NB4 (cell line): Measurements from ENCODE around the gene IFIH1.

Source experiments
- DNase-seq: peaks from one replicate; pipeline ENCODE4 v3.0.0; 2010; ENCODE audit warnings: low read depth
- H3K4me3 ChIP-seq: one replicate; pipeline ENCODE4 v1.5.1; 2011; ENCODE audit warnings: mild to moderate bottlenecking, low read depth, low read length, moderate library complexity
- CTCF ChIP-seq: IDR thresholded peaks from one replicate; pipeline ENCODE4 v1.5.1; 2012; ENCODE audit warnings: low read depth, low read length
- MAX ChIP-seq: IDR thresholded peaks from 2 replicates; pipeline ENCODE4 v1.6.1; 2011; ENCODE audit warnings: low read depth, low read length
- MYC ChIP-seq: IDR thresholded peaks from 2 replicates; pipeline ENCODE4 v1.6.1; 2011; ENCODE audit warnings: low read depth, low read length
- POLR2A ChIP-seq: IDR thresholded peaks from 2 replicates; pipeline ENCODE4 v1.6.1; 2011; ENCODE audit warnings: mild to moderate bottlenecking; ENCODE audit not compliant: insufficient read length; ENCODE audit errors: extremely low read depth

Gene IFIH1

DNA sequence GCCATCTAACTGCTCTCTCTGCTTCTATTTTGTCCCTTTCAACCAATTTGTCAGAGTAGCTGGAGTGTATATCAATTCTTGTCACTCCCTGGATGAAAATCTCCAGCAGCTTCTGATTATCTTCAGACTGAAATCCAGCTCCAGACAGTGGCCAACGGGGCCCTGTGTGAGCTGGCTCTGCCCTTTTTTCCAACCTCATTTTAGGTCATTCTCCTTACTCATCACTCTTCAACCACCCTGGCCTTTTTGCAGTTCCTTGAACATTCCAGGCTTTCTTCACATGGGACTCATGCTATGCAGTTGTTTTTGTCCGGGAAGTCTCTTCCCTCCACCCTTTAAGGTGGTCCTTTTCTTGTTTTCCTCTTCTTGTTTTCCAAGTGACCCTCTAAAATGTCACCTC lies 59.8 kb downstream of the IFIH1 start:
- no peak for DNase-seq

GRCh38 chr2:162258169-162258568 lies 60.3 kb downstream of the IFIH1 start:
- peak; percentile 26 for DNase-seq
- H3K4me3 ChIP-seq, result no peak overlapping the region
- TF ChIP-seq MYC (no peak), CTCF (no peak), MAX (no peak), POLR2A (no peak)

More for the DNA sequence above, 59.8 kb downstream of the IFIH1 start:
- H3K4me3 ChIP-seq, result no peak overlapping the region
- no peak for TF ChIP-seq CTCF
- no peak for TF ChIP-seq MYC
- TF ChIP-seq MAX, result no peak
- no peak for TF ChIP-seq POLR2A

GRCh38 chr2:162257425-162257824 lies 61.1 kb downstream of the IFIH1 start:
- TF ChIP-seq MYC (no peak), MAX (no peak), CTCF (no peak), POLR2A (no peak)

DNA sequence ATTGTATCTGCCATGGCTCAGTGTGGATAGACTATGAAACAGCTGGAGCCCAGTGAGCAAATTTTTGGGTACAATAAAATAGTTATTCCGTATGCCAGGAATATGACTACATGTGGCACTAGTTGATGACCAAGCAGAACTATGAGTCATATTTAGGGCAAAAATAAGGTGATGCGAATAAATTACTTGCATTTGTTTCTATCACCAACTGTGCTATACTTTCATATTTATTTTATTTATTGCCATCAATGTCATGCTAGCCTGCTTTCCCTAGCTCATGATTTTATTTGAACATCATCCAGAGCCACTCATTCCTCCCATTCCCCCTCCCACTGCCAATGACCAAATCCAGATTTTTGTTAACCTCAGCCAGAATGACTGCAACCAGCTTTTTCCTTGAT lies 61.9 kb downstream of the IFIH1 start:
- H3K4me3 ChIP-seq, result no peak overlapping the region
- DNase-seq, result no peak
- no peak for TF ChIP-seq CTCF
- no peak for TF ChIP-seq MYC
- TF ChIP-seq MAX, result no peak
- TF ChIP-seq POLR2A, result no peak

More at GRCh38 chr2:162257425-162257824, 61.1 kb downstream of the IFIH1 start:
- no peak overlapping the region for H3K4me3 ChIP-seq
- DNase-seq, result no peak

DNA sequence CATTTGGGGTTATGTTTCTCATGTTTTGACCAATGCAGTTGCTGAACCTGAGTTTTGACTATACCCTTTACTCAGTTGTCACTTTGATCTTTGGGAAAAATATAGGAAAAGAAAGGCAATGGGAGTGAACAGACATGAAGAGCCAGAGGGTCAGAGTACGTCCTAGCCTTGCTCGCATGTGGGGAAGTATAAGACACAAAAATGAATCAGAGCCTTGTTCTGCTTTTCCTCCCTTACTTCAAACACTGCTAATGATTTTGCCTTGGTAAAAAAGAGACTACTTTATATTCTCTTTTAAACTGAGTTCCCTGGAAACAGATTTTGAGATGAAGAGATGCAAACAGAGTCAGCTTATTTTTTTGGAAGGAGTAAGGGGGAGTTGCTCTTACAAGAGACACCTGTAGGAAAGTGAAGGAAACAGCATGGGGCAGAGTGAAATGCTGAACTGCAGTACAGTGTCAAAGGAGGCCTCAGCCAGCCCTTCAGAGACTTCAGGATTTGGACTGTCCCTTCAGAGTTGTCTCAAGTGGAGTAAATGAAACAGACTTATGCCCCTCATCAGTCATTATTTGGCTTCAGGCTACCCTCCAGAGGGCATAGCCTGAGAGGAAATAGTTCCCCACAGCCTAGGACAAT lies 64.1 kb downstream of the IFIH1 start:
- no peak for DNase-seq
- no peak overlapping the region for H3K4me3 ChIP-seq
- TF ChIP-seq MAX (no peak), MYC (no peak), CTCF (no peak), POLR2A (no peak)

DNA sequence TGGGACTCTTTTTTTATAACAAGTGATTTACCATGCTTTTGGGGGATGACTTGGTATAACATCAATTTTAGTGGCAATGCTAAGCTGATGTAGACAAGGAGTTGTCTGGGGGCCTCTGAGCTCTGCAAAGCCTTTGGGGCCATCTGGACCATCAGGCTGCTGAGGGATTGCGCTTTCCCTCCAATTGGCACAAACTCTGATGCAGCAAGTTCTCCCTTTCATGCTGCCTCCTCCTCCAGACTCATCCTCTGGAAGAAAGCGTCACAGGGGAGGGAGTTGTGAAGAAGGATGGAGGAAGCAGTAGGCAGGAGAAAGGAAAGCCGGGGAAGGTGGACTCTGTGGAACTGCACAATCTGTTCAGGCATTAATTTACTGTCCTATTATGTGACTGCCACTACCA lies 65.0 kb downstream of the IFIH1 start:
- DNase-seq, result no peak
- H3K4me3 ChIP-seq, result no peak overlapping the region
- TF ChIP-seq MAX (no peak), MYC (no peak), POLR2A (no peak), CTCF (no peak)
